Activated CD4-positive, alpha-beta T cell treated with anti-CD3 and anti-CD28 coated beads for 4 hours (primary cell): ENCODE measurements around the gene TRAF1.

Experiments
- DNase-seq, 2 donors: peaks; one replicate each; pipeline ENCODE4 v3.0.0-alpha.2; 2020

Gene TRAF1

GRCh38 chr9:120940573-120940972, 14.0 kb upstream of the TRAF1 start:
- no peak for DNase-seq

- DNase-seq, result no peak
These were observed 12.3 kb upstream of the TRAF1 start for GRCh38 chr9:120938851-120939250.

- DNase-seq, result no peak
These were observed 11.0 kb upstream of the TRAF1 start for GRCh38 chr9:120937596-120937995.

- no peak for DNase-seq
These were observed 10.5 kb upstream of the TRAF1 start for GRCh38 chr9:120937127-120937526.

GRCh38 chr9:120936764-120937122, 10.1 kb upstream of the TRAF1 start:
- DNase-seq, result no peak

- DNase-seq, result peak; percentile 88 to 93
These were observed 9.6 kb upstream of the TRAF1 start for GRCh38 chr9:120936011-120936763.

GRCh38 chr9:120935383-120935857, 8.8 kb upstream of the TRAF1 start:
- peak in 1 of 2 donors; percentile 8 for DNase-seq

- DNase-seq, result no peak
These were observed 7.7 kb upstream of the TRAF1 start for GRCh38 chr9:120934281-120934680.

GRCh38 chr9:120933310-120934055, 6.9 kb upstream of the TRAF1 start:
- DNase-seq, result no peak

- peak in 1 of 2 donors; percentile 8 for DNase-seq
These were observed 5.7 kb upstream of the TRAF1 start for GRCh38 chr9:120932086-120932823.

- DNase-seq, result peak; percentile 66 to 70
These were observed 4.9 kb upstream of the TRAF1 start for GRCh38 chr9:120931231-120932085.

GRCh38 chr9:120929229-120929791, 2.7 kb upstream of the TRAF1 start:
- DNase-seq, result no peak

- DNase-seq, result peak; percentile 68 to 77
These were observed 2.1 kb upstream of the TRAF1 start for GRCh38 chr9:120928483-120929228.

- peak; percentile 6 to 11 for DNase-seq
These were observed 1.5 kb upstream of the TRAF1 start for GRCh38 chr9:120928015-120928482.

GRCh38 chr9:120927269-120928014, 846 bp upstream of the TRAF1 start:
- DNase-seq, result peak; percentile 7 to 14

- DNase-seq, result peak; percentile 86 to 89
These were observed 830 bp downstream of the TRAF1 start for GRCh38 chr9:120925535-120926396.

- DNase-seq, result peak; percentile 34 to 47
These were observed 1.7 kb downstream of the TRAF1 start for GRCh38 chr9:120924698-120925534.

- DNase-seq, result peak; percentile 7 to 15
These were observed 2.8 kb downstream of the TRAF1 start for GRCh38 chr9:120923620-120924328.
